NCI-H2029 (cell line): ENCODE measurements around the gene CHURC1.
"Not testable (repeated sequence)": the region's sequence is repeated elsewhere in the genome, so short reads cannot be mapped to it uniquely, and the experiment has no call there.

Source experiments
- DNase-seq: peaks from one replicate; lab custom pipeline; 2025; lab: John Stamatoyannopoulos, UW

Gene CHURC1

GRCh38 chr14:64910847-64911495 is 3.3 kb upstream of the CHURC1 start:
- no peak for DNase-seq

GRCh38 chr14:64912261-64912660 is 2.0 kb upstream of the CHURC1 start:
- no peak for DNase-seq

DNA sequence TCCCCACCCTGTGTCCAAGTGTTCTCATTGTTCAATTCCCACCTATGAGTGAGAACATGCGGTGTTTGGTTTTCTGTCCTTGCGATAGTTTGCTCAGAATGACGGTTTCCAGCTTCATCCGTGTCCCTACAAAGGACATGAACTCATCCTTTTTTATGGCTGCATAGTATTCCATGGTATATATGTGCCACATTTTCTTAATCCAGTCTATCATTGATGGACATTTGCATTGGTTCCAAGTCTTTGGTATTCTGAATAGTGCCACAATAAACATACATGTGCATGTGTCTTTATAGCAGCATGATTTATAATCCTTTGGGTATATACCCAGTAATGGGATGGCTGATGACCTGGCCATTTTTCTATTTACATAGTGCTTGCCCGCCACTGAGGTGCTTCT is 778 bp upstream of the CHURC1 start:
- not testable (repeated sequence) for DNase-seq

DNA sequence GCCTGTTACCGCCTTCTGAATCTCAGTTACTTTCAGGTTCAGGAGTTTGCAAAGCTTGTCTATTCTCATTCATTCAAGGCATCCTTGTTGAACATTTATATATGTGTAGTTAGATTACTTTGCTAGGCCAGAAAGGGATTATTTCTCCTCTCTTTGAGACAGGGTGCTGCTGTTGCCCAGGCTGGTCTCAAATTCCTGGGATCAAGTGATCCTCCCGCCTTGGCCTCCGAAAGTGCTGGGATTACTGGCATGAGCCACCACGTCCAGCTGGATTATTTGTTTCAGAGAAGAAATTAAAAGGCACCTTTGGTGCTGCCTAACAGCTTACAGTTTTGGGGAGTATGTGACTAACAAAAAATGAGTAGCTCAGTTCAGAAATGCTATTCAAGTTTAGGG is 772 bp downstream of the CHURC1 start:
- no peak for DNase-seq

GRCh38 chr14:64915797-64916196 is 1.5 kb downstream of the CHURC1 start:
- no peak for DNase-seq

DNA sequence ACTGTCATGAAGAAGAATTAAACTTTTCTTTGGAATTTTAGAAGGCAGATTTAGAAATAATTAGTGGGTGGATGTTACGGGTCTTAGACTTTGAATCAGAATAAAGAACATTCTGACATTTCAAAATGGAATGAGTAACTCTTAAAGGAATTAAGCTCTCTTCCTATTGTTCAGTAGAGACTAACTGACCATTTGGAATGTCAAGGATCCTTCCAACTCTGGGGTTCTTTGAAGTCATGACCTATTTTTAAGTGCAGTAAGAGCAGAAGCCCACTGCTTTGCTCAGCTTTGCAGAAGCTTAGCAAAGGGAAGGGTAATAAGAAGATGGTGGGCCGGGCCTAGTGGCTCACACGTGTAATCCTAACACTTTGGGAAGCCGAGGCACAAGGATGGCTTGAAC is 4.0 kb downstream of the CHURC1 start:
- no peak for DNase-seq

GRCh38 chr14:64919215-64919614 is 5.0 kb downstream of the CHURC1 start:
- no peak for DNase-seq

DNA sequence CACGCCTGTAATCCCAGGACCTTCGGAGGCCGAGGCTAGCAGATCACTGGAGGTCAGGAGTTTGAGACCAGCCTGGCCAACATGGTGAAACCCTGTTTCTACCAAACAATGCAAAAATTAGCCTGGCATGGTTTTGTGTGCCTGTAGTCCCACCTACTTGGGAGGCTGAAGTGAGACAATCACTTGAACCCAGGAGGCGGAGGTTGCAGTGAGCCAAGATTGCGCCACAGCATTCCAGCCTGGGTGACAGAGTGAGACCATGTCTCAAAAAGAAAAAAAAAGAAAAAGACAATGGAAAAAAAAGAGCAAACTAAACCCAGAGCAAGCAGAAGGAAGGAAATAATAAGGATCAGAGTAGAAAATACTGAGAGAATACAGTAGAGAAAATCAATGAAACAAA is 5.4 kb downstream of the CHURC1 start:
- no peak for DNase-seq

- DNase-seq = no peak
These were observed 6.2 kb downstream of the CHURC1 start for GRCh38 chr14:64920465-64920864.

DNA sequence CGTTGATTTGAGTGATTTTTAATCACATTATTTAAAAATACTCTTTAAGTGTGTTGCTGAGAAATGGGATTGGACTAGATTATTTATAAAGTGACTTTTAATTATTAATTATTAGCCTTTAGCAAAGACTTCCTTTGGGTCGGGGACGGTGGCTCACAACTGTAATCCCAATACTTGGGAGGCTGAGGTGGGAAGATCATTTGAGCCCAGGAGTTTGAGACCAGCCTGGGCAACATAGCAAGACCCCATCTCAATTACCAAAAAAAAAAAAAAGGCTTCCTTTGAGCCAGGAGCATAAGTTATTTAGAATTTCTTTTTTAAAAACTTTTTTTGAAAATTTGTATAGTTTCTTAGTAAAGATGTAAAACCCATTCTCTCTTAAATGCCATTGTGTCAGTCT is 8.8 kb downstream of the CHURC1 start:
- DNase-seq = no peak

DNA sequence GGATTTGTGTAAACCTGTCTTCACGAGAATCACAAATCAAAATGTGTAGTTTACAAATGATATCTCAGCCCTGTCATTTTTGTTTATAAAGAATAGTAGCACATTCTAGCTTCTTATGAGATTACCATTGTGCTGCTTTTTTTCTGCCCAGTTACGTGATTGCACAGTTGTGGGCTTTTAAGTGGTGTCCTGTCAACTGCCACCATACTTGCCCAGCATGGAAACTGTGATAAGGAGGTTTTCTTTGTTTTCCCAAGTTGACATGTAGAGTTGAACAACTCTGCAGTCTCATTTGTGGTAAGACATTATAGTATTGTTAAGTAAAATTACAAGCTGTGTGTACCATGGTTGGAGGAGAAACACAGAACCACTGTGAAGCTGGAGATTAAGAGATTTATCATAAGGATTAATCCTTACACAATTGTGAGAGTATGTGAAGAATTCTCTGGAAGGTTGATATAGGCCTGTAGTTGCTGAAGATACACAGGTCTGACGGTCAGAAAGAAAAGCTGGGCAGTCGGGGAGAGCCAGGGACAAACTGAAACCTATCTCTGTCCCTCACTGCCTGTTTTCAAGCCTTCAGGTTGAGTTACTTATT is 12.2 kb downstream of the CHURC1 start:
- DNase-seq = no peak

DNA sequence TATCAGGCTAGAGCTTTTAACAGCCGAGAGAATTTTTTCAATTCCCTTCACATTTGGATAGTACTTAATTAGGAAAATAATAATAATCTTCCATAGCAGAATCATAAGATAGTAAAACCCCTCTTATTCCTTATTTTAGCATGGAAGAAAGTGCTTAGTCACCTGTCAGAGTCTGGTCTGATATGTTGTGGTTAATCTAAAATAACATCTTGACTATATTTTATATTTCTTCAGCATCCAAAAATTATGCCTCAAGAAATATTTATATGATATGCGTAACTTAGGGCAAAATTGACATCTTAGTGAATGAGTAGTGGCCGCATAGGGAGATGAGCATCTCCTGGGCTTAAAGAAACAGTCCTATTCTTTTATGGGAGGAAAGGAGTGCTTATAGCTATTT is 12.8 kb downstream of the CHURC1 start:
- DNase-seq = no peak

GRCh38 chr14:64928239-64929013 is 14.2 kb downstream of the CHURC1 start:
- no peak for DNase-seq

GRCh38 chr14:64929014-64929359 is 14.7 kb downstream of the CHURC1 start:
- no peak for DNase-seq

GRCh38 chr14:64930085-64930843 is 16.0 kb downstream of the CHURC1 start:
- DNase-seq = no peak

- DNase-seq = no peak
These were observed 16.9 kb downstream of the CHURC1 start for GRCh38 chr14:64931123-64931522.

DNA sequence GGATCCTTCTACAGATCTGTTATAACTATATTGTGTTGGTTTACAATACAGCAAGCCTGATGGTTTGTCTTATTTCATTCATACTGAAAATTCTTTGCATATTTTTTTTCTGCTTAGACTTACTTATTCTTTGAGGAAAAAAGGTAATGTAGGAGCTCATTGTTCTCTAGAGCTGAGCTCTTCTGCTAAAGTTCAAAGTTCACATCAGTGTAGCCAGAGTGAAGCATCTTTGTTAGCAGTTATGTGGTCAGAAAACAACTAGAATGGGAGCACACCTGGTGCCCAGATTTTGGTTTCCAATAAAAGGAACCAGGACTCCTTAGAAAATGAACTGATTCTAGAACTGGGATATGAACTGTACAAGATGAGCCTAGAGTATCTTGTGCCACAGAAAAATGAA is 18.0 kb downstream of the CHURC1 start:
- no peak for DNase-seq

GRCh38 chr14:64934338-64934929 is 20.2 kb downstream of the CHURC1 start:
- DNase-seq = no peak

DNA sequence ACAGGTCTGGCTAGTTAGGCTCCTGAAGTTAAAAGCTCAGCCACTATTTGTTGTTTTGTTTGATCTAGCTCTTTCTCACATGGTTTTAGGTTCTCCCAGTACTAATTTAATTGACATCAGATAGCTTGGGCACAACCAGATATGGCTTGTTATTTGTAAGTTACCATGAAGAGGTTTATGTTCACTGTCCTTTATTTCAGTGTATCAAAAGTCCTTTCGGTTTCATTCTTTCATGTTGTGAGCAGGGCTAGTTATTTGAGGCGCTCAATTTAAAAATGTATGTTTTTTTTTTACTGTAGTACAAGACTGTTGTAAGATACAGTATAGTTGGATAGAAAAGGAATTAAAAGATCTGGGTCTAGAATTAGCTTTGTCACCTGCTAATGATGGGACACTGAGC is 21.3 kb downstream of the CHURC1 start:
- DNase-seq = peak; percentile 14

- no peak for DNase-seq
These were observed 23.0 kb downstream of the CHURC1 start for GRCh38 chr14:64937171-64937820.

- no peak for DNase-seq
These were observed 23.6 kb downstream of the CHURC1 start for GRCh38 chr14:64937821-64938193.
